HG02973 (cell line): ENCODE data around the gene CLK3.

Experiments used
- ATAC-seq: cut with Tn5 transposase; IDR thresholded peaks from one replicate; pipeline ENCODE4 v1.9.1; 2021; ENCODE audit warnings: moderate library complexity; ENCODE audit not compliant: unreplicated experiment

Gene CLK3

DNA sequence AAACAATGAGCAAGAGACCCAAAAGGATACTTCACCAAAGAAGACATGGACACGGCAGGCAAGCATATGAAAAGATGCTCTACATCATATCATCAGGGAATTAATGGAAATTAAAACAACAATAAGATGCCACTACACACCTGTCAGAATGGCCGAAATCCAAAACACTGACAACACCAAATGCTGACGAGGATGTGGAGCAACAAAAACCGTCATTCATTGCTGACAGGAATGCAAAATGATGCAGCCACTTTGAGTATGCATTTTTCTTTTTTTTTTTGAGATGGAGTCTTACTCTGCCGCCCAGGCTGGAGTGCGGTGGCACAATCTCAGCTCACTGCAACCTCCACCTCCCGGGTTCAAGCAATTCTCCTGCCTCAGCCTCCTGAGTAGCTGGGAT is 61.2 kb downstream of the CLK3 start:
- ATAC-seq = no peak
